ENCODE measurements around the gene TRMT6.

GRCh38 chr20:5991623-5992441, 41.5 kb upstream of the TRMT6 start:
- TF ChIP-seq YY1 (IDR thresholded peaks at IDR 0.05; ENCODE audit: low read depth) (no peak), FOXM1 (IDR thresholded peaks at IDR 0.05; ENCODE audit: borderline replicate concordance, low read depth) (no peak), TAF1 (IDR thresholded peaks at IDR 0.05; ENCODE audit: low read depth) (no peak), ZBTB7A (IDR thresholded peaks at IDR 0.05; ENCODE audit: low read depth) (no peak), EP300 (IDR thresholded peaks at IDR 0.05; ENCODE audit: borderline replicate concordance) (no peak), RAD21 (IDR thresholded peaks at IDR 0.05; ENCODE audit: low read depth) (no peak), REST (IDR thresholded peaks at IDR 0.05; ENCODE audit: low read depth) (no peak), TEAD4 (IDR thresholded peaks at IDR 0.05) (no peak), MAX (IDR thresholded peaks at IDR 0.05) (no peak), EGR1 (IDR thresholded peaks at IDR 0.05) (no peak)
